Activated T-helper 17 cell treated with anti-CD3 and anti-CD28 coated beads, Interleukin-2, amount 50 U/mL, for 72 hours (primary cell): ENCODE results near the gene ZC3H12C. TPM values are rescaled to one million over a fixed set of nuclear protein-coding genes. Genes with fewer than 3 reads are reported as not detected.

Experiments
- ATAC-seq: fragments of 150-1000 bp; cut with Tn5 transposase; replicated peaks from 2 replicates; pipeline ENCODE4 v1.10.0; 2021; ENCODE audit warnings: mild to moderate bottlenecking, moderate library complexity
- H3K27ac Mint-ChIP-seq: one replicate; pipeline ENCODE4 v1.8.0; 2022; ENCODE audit warnings: mixed read lengths
- H3K27me3 Mint-ChIP-seq: one replicate; pipeline ENCODE4 v1.8.0; 2022; ENCODE audit warnings: mixed read lengths
- H3K36me3 Mint-ChIP-seq: one replicate; pipeline ENCODE4 v1.8.0; 2022; ENCODE audit warnings: low read depth, mild to moderate bottlenecking, mixed read lengths
- H3K4me1 Mint-ChIP-seq: one replicate; pipeline ENCODE4 v1.8.0; 2022; ENCODE audit warnings: mixed read lengths
- H3K4me3 Mint-ChIP-seq: one replicate; pipeline ENCODE4 v1.8.0; 2022; ENCODE audit warnings: mild to moderate bottlenecking, mixed read lengths
- H3K9me3 Mint-ChIP-seq: one replicate; pipeline ENCODE4 v1.8.0; 2022; ENCODE audit warnings: mixed read lengths
- total RNA-seq, 2 donors: library from RNA; stranded (reverse); gene quantifications; one replicate each; pipeline ENCODE4 v1.2.3, GENCODE V29; 2022

ZC3H12C gene
- total RNA-seq, 2 donors from 2014 or later: 2.9 to 5.8 TPM

GRCh38 chr11:110162216-110162615 lies 69.0 kb downstream of the ZC3H12C start:
- no peaks in the 10 kb centered on the region for H3K9me3 Mint-ChIP-seq
- H3K27ac Mint-ChIP-seq: no peak overlapping the region
- peaks cover 11% of the 10 kb centered on the region for H3K27me3 Mint-ChIP-seq
- H3K4me1 Mint-ChIP-seq: no peaks in the 10 kb centered on the region
- ATAC-seq: no peak
- H3K4me3 Mint-ChIP-seq: no peak overlapping the region
- no peaks in the 10 kb centered on the region for H3K36me3 Mint-ChIP-seq

- H3K4me1 Mint-ChIP-seq: no peaks in the 10 kb centered on the region
- H3K4me3 Mint-ChIP-seq: no peak overlapping the region
- no peak overlapping the region for H3K27ac Mint-ChIP-seq
- H3K36me3 Mint-ChIP-seq: no peaks in the 10 kb centered on the region
- peaks cover 6% of the 10 kb centered on the region for H3K27me3 Mint-ChIP-seq
- no peaks in the 10 kb centered on the region for H3K9me3 Mint-ChIP-seq
- ATAC-seq: peak; percentile 19
These were observed 72.1 kb downstream of the ZC3H12C start for GRCh38 chr11:110165039-110165925.

DNA sequence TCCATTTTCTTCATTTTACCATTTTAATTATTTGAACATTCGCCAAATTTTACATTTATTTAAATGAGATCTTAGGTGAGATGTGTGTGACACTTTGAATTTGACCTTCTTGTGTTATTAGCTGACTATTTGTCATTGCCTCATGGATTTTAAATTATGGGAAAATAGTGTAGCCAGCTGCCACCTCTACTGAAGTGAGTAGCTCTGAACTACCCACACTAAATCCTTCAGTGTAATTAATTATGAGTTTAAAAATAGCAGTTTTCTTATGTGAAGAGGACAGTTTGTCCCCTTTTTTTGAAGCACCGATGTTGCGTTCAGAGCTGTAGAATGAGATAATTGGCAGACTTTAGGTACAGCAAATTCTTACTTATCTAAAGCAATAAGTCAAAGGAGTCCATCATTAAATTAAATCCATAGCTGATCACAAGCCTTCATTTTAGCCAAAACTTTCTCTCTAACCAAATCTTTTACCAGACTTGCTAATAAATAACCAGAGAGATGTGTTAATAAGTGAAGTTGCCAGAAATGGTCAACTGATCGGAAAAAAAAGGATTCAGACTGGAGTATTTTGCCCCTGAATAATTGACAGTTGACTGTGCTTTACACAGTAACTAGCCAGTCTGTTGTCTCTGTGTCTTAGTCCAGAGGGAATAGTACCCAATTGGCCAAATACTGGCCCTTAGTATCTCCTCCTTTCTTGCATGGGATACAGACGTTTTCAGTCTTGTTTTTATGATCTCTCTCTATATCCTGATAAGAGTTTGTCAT lies 75.0 kb downstream of the ZC3H12C start:
- peaks cover 11% of the 10 kb centered on the region for H3K27me3 Mint-ChIP-seq
- H3K4me3 Mint-ChIP-seq: no peak overlapping the region
- no peak overlapping the region for H3K27ac Mint-ChIP-seq
- no peaks in the 10 kb centered on the region for H3K36me3 Mint-ChIP-seq
- no peaks in the 10 kb centered on the region for H3K4me1 Mint-ChIP-seq
- ATAC-seq: no peak
- no peaks in the 10 kb centered on the region for H3K9me3 Mint-ChIP-seq

- no peaks in the 10 kb centered on the region for H3K9me3 Mint-ChIP-seq
- peaks cover 14% of the 10 kb centered on the region for H3K27me3 Mint-ChIP-seq
- H3K27ac Mint-ChIP-seq: no peak overlapping the region
- no peaks in the 10 kb centered on the region for H3K36me3 Mint-ChIP-seq
- H3K4me3 Mint-ChIP-seq: no peak overlapping the region
- no peak for ATAC-seq
- H3K4me1 Mint-ChIP-seq: peaks cover 5% of the 10 kb centered on the region
These were observed 76.5 kb downstream of the ZC3H12C start for GRCh38 chr11:110169738-110170137.

GRCh38 chr11:110172468-110173065 lies 79.4 kb downstream of the ZC3H12C start:
- Mint-ChIP-seq H3K9me3 (no peaks in the 10 kb centered on the region), H3K4me1 (peaks cover 5% of the 10 kb centered on the region), H3K36me3 (no peaks in the 10 kb centered on the region), H3K4me3 (no peak overlapping the region), H3K27me3 (peaks cover 14% of the 10 kb centered on the region), H3K27ac (no peak overlapping the region)
- ATAC-seq: peak; percentile 39

DNA sequence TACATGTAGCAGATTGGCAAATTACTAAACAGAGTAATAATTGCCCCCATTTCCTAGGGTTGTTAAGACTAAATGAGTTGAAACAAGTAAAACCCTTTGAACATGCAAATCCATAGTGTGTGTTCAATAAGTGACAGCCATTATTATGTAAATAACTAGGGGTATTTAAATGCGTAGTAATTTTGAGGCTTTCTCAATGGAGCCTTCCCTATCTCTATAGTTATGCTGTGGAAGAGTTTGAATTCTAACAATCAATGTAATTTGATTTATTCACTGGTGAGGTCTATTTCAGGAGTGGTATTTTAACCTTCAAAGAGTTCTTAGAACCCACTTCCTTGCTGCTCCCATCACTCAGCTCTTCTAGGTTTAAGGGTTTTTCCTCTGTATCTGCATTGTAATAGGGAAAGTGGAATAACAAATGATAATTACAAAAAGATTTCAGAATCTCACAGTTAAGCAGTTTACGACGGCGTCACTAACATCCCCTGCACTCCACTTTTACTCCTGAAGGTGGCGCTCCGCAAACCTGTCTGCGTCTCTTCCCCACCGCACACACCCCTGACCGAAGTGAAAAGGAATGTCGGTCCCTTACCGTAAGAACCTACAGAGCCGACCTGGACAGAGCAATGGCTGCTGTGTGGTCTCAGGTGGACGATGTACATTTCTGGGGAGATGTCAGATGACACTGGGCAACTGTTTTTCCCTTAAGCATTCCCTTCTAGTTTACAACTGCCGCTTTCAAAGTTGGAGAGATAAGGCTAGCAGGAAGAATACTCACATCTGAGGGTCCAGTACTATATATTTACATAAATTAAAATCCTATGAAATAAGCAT lies 80.8 kb downstream of the ZC3H12C start:
- H3K27me3 Mint-ChIP-seq: peaks cover 14% of the 10 kb centered on the region
- no peaks in the 10 kb centered on the region for H3K36me3 Mint-ChIP-seq

DNA sequence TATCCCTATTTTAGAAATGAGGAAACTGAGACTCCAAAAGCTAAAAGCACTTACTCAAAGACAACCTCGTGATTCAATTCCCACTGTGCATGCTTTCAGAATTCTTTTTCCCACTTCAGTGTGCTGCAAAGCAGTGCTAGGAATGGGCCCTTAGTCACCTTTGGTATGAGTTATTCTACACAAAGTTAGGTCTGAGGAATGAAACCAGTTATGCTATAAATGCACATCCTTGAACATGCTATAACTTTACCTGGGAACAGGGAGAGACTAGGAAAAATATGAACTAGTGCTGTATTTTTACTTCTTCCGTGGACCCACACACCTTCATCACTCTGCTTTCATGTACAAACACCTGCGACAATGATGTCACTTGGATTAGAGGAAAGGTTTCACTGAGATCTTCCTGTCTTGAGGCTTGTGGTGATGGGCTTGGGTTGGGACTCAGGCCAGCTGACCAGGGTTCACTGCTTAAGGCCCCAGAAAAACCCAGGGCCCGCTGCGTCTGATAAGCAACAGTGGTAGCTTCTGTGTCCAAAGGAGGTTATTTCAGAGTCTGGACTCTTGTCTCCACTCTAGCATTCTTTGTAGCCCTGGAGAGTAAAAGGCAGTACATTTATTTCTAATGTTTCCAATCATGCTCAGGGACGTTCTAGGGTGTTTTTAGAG lies 81.6 kb downstream of the ZC3H12C start:
- peaks cover 5% of the 10 kb centered on the region for H3K4me1 Mint-ChIP-seq
- H3K36me3 Mint-ChIP-seq: no peaks in the 10 kb centered on the region
- no peak overlapping the region for H3K27ac Mint-ChIP-seq
- no peak for ATAC-seq
- peaks cover 14% of the 10 kb centered on the region for H3K27me3 Mint-ChIP-seq
- H3K4me3 Mint-ChIP-seq: peak overlapping the region; percentile 10
- H3K9me3 Mint-ChIP-seq: no peaks in the 10 kb centered on the region

More for the DNA sequence above, 80.8 kb downstream of the ZC3H12C start:
- Mint-ChIP-seq H3K4me1 (peaks cover 5% of the 10 kb centered on the region), H3K9me3 (no peaks in the 10 kb centered on the region), H3K4me3 (peak overlapping the region; percentile 10), H3K27ac (no peak overlapping the region)
- peak; percentile 78 for ATAC-seq

DNA sequence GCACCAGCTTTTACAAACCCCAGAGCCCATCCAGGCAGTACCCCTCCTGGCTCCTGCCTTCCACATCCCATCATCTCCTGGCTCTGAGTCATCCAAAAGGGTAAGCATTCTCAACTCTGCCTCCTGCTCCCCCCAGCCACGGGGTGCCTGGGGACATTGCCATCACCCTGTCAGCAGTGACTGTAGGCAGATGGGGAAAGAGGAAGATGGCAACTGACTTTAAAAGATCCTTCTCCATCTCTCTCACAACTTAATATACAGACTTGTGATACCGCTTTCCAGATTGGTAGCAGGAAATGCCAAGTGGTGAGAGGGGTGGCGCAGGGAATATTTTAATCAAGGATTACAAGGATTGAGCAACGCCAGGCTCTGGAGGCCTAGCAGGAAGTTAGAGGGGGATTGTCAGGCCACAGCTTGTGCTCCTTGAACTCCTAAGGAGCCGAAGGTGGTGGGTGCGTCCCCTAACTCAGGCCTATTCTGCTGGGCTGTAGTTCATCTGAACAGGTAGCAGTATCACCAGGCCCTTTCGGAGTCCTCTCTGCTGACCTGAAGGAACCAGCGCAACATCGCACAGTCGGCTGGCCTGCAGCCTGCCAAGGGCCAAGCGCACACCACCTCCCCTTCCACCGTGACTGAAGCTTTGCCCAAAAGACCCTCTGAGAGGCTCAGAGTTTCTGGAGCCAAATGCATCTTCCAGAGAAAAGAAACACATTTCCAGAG lies 83.3 kb downstream of the ZC3H12C start:
- Mint-ChIP-seq H3K27ac (no peak overlapping the region), H3K27me3 (peaks cover 13% of the 10 kb centered on the region), H3K36me3 (no peaks in the 10 kb centered on the region), H3K9me3 (no peaks in the 10 kb centered on the region), H3K4me3 (no peak overlapping the region), H3K4me1 (peaks cover 5% of the 10 kb centered on the region)
- ATAC-seq: no peak

DNA sequence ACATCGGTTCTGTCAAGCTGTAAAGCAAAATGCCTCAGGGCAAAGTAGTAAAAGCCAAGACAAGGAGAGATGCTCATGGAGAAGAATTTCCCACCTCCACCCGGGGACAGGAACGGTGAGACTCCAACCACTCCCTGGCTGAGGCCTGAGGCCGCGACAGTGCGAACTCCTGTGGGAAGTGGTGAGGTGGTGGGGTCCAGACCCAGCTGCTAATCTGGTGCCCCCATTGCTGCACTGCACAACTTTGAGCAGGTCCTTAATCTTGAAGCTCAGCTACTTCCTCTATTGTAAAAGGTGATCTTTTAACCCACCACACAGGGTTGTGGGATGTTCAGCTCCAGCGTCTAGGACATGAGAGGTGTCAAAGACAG lies 83.9 kb downstream of the ZC3H12C start:
- H3K9me3 Mint-ChIP-seq: no peaks in the 10 kb centered on the region
- H3K4me3 Mint-ChIP-seq: no peak overlapping the region
- peaks cover 9% of the 10 kb centered on the region for H3K27me3 Mint-ChIP-seq
- H3K4me1 Mint-ChIP-seq: peaks cover 5% of the 10 kb centered on the region
- H3K27ac Mint-ChIP-seq: no peak overlapping the region
- ATAC-seq: no peak
- no peaks in the 10 kb centered on the region for H3K36me3 Mint-ChIP-seq

GRCh38 chr11:110179064-110179463 lies 85.9 kb downstream of the ZC3H12C start:
- Mint-ChIP-seq H3K4me1 (peaks cover 2% of the 10 kb centered on the region), H3K27ac (no peak overlapping the region), H3K27me3 (peaks cover 6% of the 10 kb centered on the region), H3K9me3 (no peaks in the 10 kb centered on the region), H3K4me3 (no peak overlapping the region), H3K36me3 (no peaks in the 10 kb centered on the region)
- ATAC-seq: no peak

DNA sequence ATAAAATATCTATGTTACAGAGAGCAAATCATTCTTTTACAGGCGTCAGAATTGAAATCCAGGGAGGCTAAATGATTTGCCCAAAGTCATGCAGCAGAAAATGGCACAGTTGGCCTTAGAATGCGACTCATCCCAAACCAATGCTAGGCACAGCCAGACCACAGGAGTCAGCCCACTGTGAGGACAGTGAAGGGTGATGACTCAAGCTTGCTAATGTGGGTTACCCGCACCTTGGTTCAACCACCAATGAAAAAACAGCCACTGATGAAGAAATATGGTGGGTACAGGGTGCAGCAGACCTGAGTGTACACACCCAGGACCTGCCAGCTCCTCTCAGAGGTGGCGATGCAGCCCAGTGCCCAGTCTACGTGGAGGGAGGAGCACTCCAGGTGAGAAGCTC lies 89.7 kb downstream of the ZC3H12C start:
- Mint-ChIP-seq H3K36me3 (no peaks in the 10 kb centered on the region), H3K27me3 (peaks cover 4% of the 10 kb centered on the region), H3K9me3 (no peaks in the 10 kb centered on the region), H3K27ac (no peak overlapping the region), H3K4me1 (no peaks in the 10 kb centered on the region), H3K4me3 (no peak overlapping the region)
- peak; percentile 70 for ATAC-seq

- ATAC-seq: no peak
- Mint-ChIP-seq H3K27me3 (peaks cover 4% of the 10 kb centered on the region), H3K4me3 (no peak overlapping the region), H3K27ac (no peak overlapping the region), H3K36me3 (no peaks in the 10 kb centered on the region), H3K9me3 (no peaks in the 10 kb centered on the region), H3K4me1 (no peaks in the 10 kb centered on the region)
These were observed 91.3 kb downstream of the ZC3H12C start for GRCh38 chr11:110184456-110184855.

DNA sequence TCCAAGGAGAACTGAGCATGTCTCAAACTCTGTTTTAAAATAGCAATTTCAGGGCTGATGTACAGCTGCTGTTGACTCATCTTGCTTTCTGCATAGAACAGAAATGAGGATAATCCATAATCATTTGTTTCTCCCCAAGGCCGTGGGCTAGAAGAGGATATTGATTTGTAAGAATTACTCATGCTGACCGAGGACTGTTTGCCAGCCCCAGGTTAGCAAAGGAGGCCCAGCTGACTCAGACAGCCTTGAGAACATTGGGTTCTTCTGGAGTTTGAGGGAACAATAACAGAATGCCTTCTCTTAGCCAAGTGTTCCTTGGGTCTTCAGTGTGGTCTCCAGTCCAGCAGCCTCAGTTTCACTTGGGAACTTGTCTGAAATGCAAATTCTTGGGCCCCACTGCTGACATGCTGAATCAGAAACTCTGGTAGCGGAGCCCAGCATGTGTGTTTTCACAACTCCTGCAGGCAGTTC lies 92.0 kb downstream of the ZC3H12C start:
- Mint-ChIP-seq H3K4me3 (no peak overlapping the region), H3K27me3 (peaks cover 4% of the 10 kb centered on the region), H3K9me3 (no peaks in the 10 kb centered on the region), H3K36me3 (no peaks in the 10 kb centered on the region), H3K4me1 (no peaks in the 10 kb centered on the region), H3K27ac (no peak overlapping the region)
- ATAC-seq: peak; percentile 53
